ENCODE results near the gene CDK6. TPM values are rescaled to one million over a fixed set of nuclear protein-coding genes. Genes with fewer than 3 reads are reported as not detected.

CDK6 gene
- total and polyA plus RNA-seq, 2 of the 8 experiments (the other 6 are each of a cell fraction or from before 2014, with no cell fraction given), result 5.9 to 18.9 TPM

GRCh38 chr7:92633211-92633906 lies 203.0 kb downstream of the CDK6 start:
- Histone ChIP-seq H3K9me3 (ENCODE audit: insufficient read depth in 2 of 2, low read depth in 1 of 2, low read length in 1 of 2) (no peaks in the 10 kb centered on the region), H2AK5ac (ENCODE audit: low read depth, low read length) (no peak overlapping the region), H2BK12ac (ENCODE audit: low read depth, low read length) (no peak overlapping the region), H4K20me1 (replicated peaks in 1 of 2; ENCODE audit: control insufficient read depth in 1 of 2, insufficient read depth in 2 of 2, low read length in 2 of 2) (no peaks in the 10 kb centered on the region), H2BK120ac (replicated peaks; ENCODE audit: low read depth, low read length) (no peak overlapping the region), H3K23me2 (ENCODE audit: low read depth, low read length) (no peaks in the 10 kb centered on the region), H3K36me3 (ENCODE audit: control insufficient read depth in 2 of 4, insufficient read depth in 4 of 4, low read length in 3 of 4) (no peaks in the 10 kb centered on the region), H3K27me3 (replicated peaks in 1 of 4; ENCODE audit: control insufficient read depth in 3 of 4, extremely low read depth in 1 of 4, insufficient read depth in 3 of 4, low read length in 3 of 4) (no peaks in the 10 kb centered on the region), H3K4me2 (ENCODE audit: insufficient read depth in 1 of 2, low read depth in 2 of 2, low read length in 2 of 2) (no peak overlapping the region), H3K79me2 (ENCODE audit: control insufficient read depth in 1 of 2, insufficient read depth in 2 of 2, low read length in 2 of 2) (no peaks in the 10 kb centered on the region), H4K5ac (ENCODE audit: insufficient read length, low read depth, low read length) (no peak overlapping the region), H2AFZ (ENCODE audit: low read length) (no peak overlapping the region), H4K91ac (replicated peaks; ENCODE audit: insufficient read length, low read length) (no peak overlapping the region), H2BK15ac (ENCODE audit: low read length) (no peak overlapping the region), H3K4me3 (ENCODE audit: extremely low read depth in 1 of 4, insufficient read depth in 2 of 4, low read depth in 3 of 4, low read length in 4 of 4) (no peak overlapping the region), H3K4ac (replicated peaks; ENCODE audit: insufficient read length, low read depth, low read length) (no peak overlapping the region), H3K9ac (replicated peaks in 1 of 4; ENCODE audit: extremely low read depth in 1 of 4, low read depth in 3 of 4, low read length in 3 of 4) (no peak overlapping the region), H3K14ac (ENCODE audit: insufficient read length) (no peak overlapping the region), H3K18ac (ENCODE audit: extremely low read depth, low read length) (no peak overlapping the region), H3K23ac (ENCODE audit: insufficient read length) (no peak overlapping the region), H3K4me1 (replicated peaks in 1 of 4; ENCODE audit: control insufficient read depth in 3 of 4, insufficient read depth in 4 of 4, low read length in 3 of 4) (peaks cover 0 to 4% (median 2%) of the 10 kb centered on the region in 4 experiments; a peak in 4 of 7 replicates), H3K79me1 (ENCODE audit: low read depth, low read length) (no peaks in the 10 kb centered on the region), H2BK20ac (ENCODE audit: low read length) (no peak overlapping the region), H4K8ac (ENCODE audit: extremely low read depth, insufficient read depth, low read length) (no peak overlapping the region), H3K27ac (ENCODE audit: low read depth, low read length) (no peak overlapping the region), H2BK5ac (ENCODE audit: low read depth, low read length) (no peak overlapping the region), H3K56ac (replicated peaks; ENCODE audit: insufficient read length, low read depth, low read length) (no peak overlapping the region)
- TF ChIP-seq JUND (IDR thresholded peaks at IDR 0.05; ENCODE audit: low read length) (peak; percentile 85), NRF1 (IDR thresholded peaks at IDR 0.05; ENCODE audit: low read depth, low read length) (no peak)
- CTCF ChIA-PET (ENCODE audit: partially characterized antibody), result interaction anchor here (0.5 to 2.0 kb wide), 4 partner anchors 12 to 1321 kb away, joined by 3 to 6 read pairs (median 4); no protein-coding TSS in a partner anchor
- DNase-seq (ENCODE audit: low read depth in 1 of 2, low spot score in 2 of 2), result no peak
- FAIRE-seq, result no peak
- WGBS, 2 experiments (ENCODE audit: extremely low coverage in 1 of 2, insufficient coverage in 1 of 2, insufficient read length in 1 of 2, insufficient replicate concordance in 2 of 2, low coverage in 1 of 2, low lambda C conversion rate in 2 of 2, missing lambda C conversion rate in 1 of 2), result 72% methylated on average over 2 of the region's 2 CpGs; no CpG with 5 or more reads in 1 of the 2 experiments
- POLR2A ChIA-PET (ENCODE audit: partially characterized antibody), result interaction anchor here (0.9 kb wide), 1 partner anchor 48 kb away, joined by 3 read pairs; no protein-coding TSS in a partner anchor

All from H1 (cell line).